IPS-15b (cell line): Measurements from ENCODE around the gene NCR1.
"Not testable (repeated sequence)": the region's sequence is repeated elsewhere in the genome, so short reads cannot be mapped to it uniquely, and the experiment has no call there.

Experiments
- H3K27me3 ChIP-seq: one replicate; pipeline ENCODE4 v1.6.1; 2013; ENCODE audit warnings: low read length; ENCODE audit not compliant: control insufficient read depth, insufficient read depth
- H3K36me3 ChIP-seq: one replicate; pipeline ENCODE4 v1.6.1; 2013; ENCODE audit warnings: low read length; ENCODE audit not compliant: control insufficient read depth, insufficient read depth
- H3K4me1 ChIP-seq: one replicate; pipeline ENCODE4 v1.6.1; 2013; ENCODE audit warnings: mild to moderate bottlenecking, low read length; ENCODE audit not compliant: control insufficient read depth, insufficient read depth
- H3K4me3 ChIP-seq: one replicate; pipeline ENCODE4 v1.5.1; 2013; ENCODE audit warnings: low read depth, low read length
- H3K9ac ChIP-seq: one replicate; pipeline ENCODE4 v1.6.1; 2013; ENCODE audit warnings: low read depth, mild to moderate bottlenecking, low read length
- H3K9me3 ChIP-seq: one replicate; pipeline ENCODE4 v1.6.1; 2013; ENCODE audit warnings: mild to moderate bottlenecking, low read length; ENCODE audit not compliant: control insufficient read depth, insufficient read depth

Gene NCR1

DNA sequence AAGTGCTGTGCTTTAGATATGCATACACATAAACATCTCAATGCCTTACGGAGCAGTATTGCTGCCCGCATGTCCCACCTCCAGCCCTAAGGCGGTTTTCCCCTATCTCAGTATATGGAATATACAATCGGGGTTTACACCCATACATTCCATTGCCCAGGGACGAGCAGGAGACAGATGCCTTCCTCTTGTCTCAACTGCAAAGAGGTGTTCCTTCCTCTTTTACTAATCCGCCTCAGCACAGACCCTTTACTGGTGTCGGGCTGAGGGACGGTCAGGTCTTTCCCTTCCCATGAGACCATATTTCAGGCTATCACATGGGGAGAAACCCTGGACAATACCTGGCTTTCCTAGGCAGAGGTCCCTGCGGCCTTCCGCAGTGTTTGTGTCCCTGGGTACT, 44.6 kb downstream of the NCR1 start:
- H3K4me3 ChIP-seq, H3K9me3 ChIP-seq, H3K9ac ChIP-seq, H3K27me3 ChIP-seq, H3K36me3 ChIP-seq, H3K4me1 ChIP-seq: not testable (repeated sequence)

DNA sequence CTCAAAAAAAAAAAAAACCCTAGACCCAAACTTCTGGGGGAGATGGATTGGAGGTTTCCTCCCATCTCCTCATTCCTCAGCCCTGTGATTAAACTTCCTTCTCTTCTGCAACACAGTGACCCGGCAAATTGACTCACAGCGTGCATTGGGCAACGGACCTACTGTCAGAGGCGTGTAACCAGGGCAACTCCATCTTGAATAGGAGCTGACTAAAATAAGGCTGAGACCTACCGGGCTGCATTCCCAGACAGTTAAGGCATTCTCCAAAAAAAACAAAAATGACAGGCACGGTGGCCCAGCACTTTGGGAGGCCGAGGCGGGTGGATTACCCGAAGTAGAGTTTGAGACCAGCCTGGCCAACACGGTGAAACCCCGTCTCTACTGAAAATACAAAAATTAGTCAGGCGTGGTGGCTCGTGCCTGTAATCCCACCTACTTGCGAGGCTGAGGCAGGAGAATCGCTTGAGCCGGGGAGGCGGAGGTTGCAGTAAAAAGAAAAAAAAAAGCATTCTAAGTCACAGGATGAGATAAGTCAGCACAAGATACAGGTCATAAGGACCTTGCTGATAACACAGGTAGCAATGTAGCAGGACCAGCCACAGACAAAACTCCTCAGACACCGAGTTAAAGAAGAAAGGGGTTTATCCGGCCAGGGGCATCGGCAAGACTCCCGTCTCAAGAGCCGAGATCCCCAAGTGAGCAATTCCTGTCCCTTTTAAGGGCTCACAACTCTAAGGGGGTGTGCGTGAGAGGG, 46.8 kb downstream of the NCR1 start:
- Histone ChIP-seq H3K4me1 (peaks cover 2% of the 10 kb centered on the region), H3K9ac (no peak overlapping the region), H3K4me3 (no peak overlapping the region), H3K36me3 (no peaks in the 10 kb centered on the region), H3K27me3 (no peaks in the 10 kb centered on the region), H3K9me3 (no peaks in the 10 kb centered on the region)

DNA sequence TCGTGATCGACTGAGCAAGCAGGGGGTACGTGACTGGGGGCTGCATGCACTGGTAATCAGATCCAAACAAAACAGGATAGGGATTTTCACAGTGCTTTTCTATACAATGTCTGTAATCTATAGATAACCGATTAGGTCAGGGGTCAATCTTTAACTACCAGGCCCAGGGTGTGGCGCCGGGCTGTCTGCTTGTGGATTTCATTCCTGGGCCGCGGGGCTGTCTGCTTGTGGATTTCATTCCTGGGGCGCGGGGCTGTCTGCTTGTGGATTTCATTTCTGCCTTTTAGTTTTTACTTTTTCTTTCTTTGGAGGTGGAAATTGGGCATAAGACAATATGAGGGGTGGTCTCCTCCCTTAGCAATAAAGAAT, 47.4 kb downstream of the NCR1 start:
- H3K4me1 ChIP-seq, H3K9ac ChIP-seq, H3K27me3 ChIP-seq, H3K9me3 ChIP-seq, H3K4me3 ChIP-seq, H3K36me3 ChIP-seq: not testable (repeated sequence)

DNA sequence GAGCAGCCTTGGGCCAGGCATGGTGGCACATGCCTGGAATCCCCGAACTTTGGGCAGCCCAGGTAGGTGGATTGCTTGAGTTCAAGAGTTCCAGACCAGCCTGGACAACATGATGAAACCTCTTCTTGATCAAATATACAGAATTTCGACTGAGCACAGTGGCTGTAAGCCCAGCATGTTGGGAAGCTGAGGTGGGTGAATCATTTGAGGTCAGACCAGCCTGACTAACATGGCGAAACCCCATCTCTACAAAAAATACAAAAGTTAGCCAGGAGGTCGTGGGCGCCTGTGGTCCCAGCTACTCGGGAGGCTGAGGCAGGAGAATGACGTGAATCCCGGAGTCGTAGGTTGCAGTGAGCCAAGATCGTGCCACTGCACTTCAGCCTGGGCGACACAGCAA, 49.4 kb downstream of the NCR1 start:
- Histone ChIP-seq H3K4me1 (peaks cover 2% of the 10 kb centered on the region), H3K9ac (no peak overlapping the region), H3K9me3 (no peaks in the 10 kb centered on the region), H3K36me3 (no peaks in the 10 kb centered on the region), H3K4me3 (no peak overlapping the region), H3K27me3 (no peaks in the 10 kb centered on the region)

GRCh38 chr19:54959840-54960239, 53.9 kb downstream of the NCR1 start:
- Histone ChIP-seq H3K9ac (no peak overlapping the region), H3K27me3 (no peaks in the 10 kb centered on the region), H3K36me3 (no peaks in the 10 kb centered on the region), H3K4me1 (no peaks in the 10 kb centered on the region), H3K4me3 (no peak overlapping the region), H3K9me3 (no peaks in the 10 kb centered on the region)
